GM19397 (cell line): ENCODE measurements around the gene RB1.
"Not testable (repeated sequence)": the region's sequence is repeated elsewhere in the genome, so short reads cannot be mapped to it uniquely, and the experiment has no call there.

Experiments used
- ATAC-seq: cut with Tn5 transposase; IDR thresholded peaks from one replicate; pipeline ENCODE4 v1.9.1; 2021; ENCODE audit warnings: mild to moderate bottlenecking, moderate library complexity; ENCODE audit not compliant: unreplicated experiment

Gene RB1

DNA sequence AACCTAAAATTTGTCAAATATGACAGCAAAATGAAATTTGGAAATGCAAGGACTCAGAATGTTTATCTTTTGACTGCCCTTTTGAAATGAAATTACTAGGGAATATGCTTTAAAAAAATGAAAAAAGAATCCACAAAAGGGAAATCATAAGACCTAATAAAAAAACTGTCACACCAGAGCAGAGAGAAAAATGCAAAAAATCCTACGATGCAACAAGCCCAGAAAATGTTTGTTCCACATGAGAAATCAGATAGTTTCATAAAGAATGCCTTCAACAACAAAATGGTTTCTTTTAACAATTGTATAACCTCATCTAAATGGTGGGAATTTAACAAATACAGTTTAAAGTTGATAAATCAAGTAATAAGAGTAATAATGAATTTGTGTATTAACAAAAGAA is 101.4 kb downstream of the RB1 start:
- no peak for ATAC-seq

DNA sequence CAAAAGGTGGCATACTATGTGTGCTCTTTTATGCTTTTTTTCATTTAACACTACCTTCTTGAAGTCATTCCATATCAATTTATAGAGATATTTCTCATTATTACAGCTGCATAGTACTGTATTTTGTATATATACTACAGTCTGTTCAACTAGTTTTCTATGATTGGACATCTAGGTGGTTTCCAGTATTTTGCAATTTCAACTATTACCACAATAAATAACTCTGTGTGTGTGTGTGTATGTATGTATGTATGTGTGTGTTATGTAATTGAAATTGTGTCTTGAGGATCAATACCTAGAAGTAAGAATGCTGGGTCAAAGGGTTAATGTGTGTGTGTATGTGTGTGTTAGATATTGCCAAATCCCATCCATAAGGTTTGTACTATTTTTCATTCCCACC is 102.3 kb downstream of the RB1 start:
- ATAC-seq = no peak

DNA sequence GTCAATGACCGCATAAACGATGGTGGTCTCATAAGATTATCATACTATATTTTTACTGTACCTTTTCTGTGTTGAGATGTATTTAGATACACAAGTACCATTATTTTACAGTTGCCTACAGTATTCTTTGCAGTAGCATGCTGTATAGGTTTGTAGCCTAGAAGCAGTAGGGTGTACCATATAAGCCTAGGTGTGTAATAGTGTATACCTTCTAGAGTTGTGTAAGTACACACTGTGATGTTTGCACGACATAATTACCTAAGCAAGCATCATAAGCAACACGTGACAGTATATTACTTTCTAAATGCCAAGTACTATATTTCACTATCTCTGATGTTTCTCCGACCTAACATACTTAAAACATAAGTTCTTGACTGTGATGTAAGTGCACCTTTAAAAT is 106.6 kb downstream of the RB1 start:
- ATAC-seq = no peak

DNA sequence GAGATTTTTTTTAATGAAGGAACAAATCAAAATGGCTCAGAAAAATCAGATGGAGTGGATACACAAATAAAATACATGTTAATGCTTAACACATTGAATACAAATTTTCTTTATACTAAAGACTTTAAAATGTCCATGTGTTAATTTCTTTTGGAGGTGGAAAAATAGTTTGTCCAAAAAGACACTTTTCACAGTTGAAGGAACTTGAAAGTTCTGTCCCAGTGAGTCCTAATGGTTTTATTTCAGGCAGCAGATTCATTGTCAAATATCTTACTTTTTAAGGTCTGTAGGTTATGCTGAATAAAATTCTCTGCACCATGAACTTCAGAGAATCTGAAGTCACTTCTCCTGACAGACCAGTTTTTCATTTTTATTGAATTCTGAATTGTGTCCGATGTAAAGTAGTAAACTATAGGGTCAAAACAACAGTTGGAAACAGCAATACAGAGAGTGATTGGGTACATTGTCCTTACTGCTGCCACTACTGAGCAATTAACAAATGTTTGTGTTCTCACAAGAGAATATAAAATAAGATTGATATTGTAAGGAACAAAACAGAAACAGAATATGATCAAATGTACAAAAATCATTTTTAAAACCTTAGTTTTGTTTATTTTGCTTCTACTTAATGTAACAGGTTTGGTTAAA is 107.7 kb downstream of the RB1 start:
- no peak for ATAC-seq

DNA sequence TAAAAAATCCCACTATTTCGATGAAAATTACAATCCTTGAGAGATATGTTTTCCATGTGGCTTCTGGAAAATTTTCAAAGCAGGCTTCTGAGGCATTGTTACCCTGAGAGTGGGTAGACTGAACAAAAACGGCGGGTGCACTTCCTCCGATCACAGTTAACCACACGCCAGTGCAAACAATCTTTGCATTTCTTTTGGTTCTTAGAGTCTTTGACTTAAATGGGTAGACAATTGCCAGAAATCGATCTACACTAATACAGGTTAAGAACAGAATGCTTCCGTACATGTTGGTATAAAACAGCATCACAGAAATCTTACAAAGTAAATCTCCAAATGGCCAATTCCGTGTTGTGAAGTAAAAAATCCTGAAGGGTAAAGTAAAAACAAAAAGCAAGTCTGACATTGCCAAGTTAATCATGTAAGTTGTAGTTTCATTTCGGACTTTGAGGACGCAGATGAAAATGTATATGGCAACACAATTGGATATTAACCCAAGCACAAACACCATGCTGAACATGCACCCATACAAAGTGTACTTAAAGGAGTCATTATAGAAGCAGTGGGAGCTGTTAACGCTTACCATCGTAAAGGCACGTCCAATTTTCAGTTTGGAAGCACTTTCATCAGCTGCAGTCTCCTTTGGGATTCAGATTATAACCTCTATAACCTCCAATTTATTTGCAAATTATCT is 108.4 kb downstream of the RB1 start:
- ATAC-seq = no peak

DNA sequence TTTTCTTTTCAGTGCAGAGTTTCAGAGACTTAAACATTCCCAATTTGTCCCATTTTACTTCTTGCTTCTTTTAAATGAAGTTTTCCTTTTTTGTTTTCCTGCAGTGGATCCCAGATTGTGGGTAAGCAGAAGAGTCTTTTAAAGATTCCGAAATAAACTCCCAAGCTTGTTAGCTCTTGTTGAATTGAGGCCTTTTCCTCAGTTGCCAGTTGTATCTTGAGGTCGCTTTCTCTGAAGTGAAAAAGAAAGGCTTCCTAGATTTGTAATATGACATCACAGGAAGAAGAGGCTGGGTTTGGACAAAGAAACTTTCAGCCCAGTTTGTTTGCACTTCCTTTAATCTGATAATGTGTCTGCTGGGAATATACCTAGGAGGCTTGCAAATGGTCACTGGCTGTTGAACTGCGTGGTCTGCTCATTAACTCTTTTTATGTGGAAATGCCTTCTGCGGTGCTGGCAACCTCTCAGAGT is 109.4 kb downstream of the RB1 start, which contains the start of gene LPAR6:
LPAR6 (minus strand) TSS at position 233 of the 471 bp plus-strand sequence. CDS start 690 bp downstream, outside the sequence.
- no peak for ATAC-seq

DNA sequence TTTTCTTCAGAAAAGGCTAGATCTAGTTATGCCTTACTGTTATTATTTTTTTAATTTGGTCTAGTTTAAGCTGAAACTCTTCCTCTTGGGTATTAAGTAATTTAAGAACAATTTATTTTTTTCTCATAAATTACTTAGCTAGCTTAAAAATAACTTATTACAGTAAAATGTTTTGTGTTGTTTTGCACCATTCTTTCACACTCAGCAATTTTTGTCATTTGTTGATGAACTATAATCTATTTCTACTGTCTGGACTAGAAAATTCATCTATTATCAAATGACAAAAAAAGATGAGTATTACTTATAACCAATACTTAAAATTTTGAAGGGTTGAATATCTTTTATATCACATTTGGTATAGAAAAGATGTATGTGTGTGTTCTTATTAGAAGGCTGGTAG is 111.0 kb downstream of the RB1 start:
- ATAC-seq = no peak

DNA sequence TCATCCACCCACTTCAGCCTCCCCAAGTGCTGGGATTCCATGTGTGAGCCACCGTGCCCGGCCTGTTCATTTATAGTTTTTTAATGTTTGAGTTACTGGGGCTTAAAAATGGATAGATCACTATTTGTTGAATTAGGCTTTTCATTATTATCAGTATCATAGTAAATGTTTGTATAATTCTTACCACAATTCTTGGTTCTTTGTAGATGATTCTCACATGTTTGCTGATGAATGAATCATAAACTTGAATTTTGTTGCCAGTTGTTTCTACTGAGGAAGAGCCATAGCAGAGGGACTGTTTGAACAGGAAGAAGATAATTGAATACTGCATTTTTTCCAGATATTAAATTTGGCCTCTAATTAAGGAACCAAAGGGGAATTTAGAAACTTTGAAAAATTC is 112.0 kb downstream of the RB1 start:
- no peak for ATAC-seq

DNA sequence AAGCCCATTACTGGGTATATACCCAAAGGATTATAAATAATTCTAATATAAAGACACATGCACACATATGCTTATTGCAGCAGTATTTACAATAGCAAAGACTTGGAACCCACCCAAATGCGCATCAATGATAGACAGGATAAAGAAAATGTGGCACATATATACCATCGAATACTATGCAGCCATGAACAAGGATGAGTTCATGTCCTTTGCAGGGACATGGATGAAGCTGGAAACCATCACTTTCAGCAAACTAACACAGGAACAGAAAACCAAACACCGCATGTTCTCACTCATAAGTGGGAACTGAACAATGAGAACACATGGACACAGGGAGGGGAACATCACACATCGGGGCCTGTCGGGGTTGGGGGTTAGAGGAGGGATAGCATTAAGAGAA is 118.5 kb downstream of the RB1 start:
- not testable (repeated sequence) for ATAC-seq

DNA sequence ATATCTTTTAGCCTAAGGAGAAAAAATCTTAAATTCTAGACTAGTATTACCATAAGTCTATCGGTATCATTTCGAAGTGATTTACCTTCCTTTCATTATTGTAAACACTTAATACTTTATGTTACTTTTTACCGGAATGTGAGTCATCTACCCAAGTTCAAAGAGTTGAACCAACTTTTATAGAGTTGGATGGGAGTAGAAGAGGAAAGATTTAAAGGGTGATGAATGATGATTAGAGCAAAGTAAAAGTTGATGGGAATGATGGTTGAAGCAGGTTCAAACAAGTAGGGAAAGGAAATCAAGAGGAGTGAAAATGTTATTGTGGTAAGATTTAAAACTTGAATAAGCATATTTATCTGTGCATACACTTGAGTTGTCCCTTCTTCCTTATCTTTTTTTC is 120.7 kb downstream of the RB1 start:
- ATAC-seq = no peak

DNA sequence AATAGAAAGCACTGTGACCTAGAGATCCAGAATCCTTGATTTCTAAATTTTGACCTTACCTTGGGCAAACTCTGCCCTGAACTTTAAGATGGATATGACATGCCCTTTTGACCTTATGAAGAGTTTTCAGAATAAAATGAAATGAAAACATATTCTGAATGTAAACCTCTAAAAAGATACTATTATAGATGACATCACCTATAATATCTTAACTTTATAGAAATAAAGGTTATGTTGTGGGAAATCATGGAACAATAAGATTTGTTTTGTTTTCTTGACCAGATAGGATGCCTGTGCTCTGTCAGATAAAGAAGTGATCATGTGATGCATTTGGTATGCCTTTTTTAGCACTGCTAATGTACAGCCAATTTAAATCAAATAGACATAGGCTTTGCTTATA is 122.5 kb downstream of the RB1 start:
- no peak for ATAC-seq

DNA sequence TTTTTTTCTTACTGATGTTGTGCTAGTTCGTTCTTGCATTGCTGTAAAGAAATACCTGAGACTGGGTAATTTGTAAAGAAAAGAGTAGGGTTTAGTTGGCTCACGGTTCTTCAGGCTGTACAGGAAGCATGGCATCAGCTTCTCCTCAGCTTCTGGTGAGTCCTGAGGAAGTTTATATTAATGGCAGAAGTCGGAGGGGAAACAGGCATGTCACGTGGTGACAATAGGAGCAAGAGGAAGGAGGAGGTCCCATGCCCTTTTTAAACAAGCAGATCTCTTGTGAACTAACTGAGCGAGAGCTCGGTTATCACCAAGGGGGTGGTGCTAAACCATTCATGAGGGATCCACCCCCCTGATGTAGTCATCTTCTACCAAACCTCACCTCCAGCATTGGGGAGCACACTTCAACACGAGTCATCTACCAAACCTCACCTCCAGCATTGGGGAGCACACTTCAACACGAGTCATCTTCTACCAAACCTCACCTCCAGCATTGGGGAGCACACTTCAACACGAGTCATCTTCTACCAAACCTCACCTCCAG is 123.3 kb downstream of the RB1 start:
- not testable (repeated sequence) for ATAC-seq

DNA sequence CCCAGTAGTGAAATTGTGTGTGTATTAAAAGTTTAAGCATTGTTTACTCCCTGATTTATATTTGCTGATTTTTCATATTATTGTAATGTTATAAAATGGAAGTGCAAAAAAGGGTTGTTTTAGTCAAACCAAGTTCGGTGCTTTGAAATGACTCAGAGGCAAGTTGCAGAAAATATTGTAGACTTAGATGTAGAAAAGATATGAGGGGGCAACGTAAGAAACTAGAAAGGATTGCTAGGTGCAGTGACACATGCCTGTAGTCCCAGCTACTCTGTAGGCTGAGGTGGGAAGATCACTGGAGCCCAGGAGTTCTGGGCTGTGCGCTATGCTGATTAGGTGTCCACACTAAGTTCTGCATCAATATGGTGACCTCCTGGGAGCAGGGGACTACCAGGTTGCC is 125.5 kb downstream of the RB1 start:
- ATAC-seq = no peak

DNA sequence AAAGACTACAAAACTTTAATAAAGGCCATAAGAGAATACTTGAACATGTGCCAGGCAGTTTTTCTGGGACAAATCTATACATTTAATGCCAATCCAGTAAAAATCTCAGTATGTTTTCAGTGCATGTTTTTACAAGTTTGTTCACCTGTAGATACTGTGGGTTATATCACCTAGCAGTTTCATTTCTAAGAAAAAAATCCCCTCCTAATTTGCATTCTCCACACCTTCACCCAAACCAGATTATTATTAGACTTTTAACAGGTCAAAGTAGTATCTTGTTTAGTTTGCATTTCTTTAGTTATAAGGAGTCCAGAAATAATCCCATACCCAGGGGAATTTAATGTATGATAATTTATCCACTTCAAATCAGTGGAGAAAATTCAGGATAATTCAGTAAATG is 126.3 kb downstream of the RB1 start:
- no peak for ATAC-seq

DNA sequence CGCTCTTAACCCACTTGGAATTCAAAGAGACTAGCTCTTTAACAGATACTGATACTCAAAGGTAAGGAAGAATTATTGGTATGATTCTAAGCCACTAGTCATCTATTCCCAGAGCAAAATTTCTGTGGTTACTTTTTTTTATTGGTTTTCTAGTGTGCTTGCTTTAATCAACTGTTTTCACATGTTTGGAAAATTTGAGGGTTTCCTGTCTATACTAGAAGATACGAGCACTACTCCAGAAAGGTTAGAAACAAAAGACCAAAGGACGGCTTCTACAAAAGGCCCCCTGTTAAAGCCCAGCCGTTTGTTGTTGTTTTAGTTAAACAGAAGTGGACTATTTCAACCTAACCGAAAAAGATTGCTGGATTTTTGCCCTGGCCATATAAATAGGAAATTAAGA is 127.9 kb downstream of the RB1 start:
- no peak for ATAC-seq

DNA sequence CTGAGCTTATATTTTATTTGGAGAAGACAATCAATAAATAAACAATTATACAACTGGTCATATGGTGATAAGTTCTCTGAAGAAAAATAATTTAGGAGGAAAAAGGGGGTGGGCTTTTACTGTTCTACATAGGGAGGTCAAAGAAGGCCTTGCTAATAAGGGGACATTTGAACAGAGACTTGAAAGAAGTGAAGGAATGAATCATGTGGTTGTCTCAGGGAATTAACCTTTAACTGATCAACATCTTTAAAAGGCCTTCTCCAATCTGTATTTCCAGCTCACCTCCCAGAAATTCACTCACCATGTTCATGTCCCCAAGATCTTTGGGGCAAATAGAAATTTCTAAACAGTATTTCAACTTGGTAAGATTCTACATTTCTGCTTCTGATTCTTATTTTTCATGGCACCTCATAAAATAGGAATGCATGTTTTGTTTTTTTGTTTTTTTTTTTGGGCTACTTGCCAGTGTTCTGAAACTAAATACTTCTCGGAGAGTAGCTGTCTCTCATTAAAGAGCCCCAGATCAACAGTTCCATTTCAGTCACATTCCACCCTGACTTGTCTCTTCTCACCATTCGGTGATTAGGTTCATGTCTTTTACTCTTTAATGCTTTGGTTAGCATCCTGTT is 128.6 kb downstream of the RB1 start:
- no peak for ATAC-seq

DNA sequence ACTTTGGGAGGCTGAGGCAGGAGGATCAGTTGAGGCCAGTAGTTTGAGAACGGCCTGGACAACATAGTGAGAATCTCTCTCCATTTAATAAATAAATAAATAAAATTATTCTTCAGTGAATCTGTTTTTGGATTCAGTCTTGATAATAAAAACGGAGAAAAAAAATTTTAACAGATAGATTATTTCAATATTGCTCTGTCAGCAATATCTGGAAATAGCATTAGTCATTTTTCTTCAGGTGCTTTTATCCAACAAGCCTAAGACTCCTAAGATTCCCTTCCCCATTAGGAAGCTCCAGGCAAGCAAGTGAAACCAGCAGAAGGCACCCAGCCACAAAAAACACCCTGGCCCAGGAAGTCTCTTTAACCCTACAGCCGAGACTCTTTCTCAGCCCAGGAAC is 130.6 kb downstream of the RB1 start:
- ATAC-seq = no peak

DNA sequence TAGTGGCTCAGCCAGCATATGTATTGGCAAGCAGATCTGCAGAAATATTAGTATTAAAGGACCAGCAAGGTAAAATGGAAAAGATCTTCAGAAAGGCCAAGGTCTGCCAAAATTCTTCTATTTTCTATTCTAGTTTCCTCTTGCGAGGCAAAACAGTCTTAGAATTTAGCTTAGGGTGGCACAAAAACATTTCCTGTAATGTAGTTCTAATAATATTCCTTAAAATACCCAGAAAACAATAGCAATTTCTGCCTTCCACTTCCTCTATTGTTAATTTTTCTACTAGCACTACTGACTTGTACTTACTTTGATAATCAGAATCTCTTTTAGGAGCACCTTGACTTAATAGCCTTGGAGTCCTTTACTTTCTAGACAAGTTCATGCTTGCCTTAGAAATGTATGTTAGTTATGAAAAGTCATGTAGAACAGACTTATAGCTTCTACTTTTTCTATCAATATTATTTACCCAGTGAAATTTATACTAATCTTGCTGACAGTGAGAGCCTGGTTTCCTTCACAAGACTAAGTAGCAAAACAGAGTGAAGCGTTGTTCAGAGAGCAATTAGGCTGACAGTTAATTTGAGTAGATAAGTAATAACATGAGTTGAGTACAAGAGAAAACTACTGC is 133.2 kb downstream of the RB1 start:
- ATAC-seq = no peak

DNA sequence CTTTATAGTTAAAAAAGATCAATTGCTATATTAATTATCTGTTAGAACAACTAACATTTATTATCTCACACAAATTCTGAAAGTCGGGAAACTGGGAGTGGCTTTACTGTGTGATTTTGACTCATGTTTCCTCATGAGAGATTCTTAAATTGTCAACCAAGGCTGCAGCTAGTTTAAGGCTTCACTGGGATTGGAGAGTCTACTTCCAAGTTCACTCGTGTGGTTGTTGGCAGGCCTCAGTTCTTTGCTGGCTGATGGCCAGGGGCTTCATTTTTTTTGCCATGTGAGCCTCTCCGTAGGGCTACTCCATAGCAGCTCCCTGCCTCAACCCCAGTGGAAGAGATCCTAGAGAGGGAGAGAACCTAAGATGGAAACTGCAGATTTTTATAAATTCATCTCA is 133.8 kb downstream of the RB1 start:
- ATAC-seq = no peak

DNA sequence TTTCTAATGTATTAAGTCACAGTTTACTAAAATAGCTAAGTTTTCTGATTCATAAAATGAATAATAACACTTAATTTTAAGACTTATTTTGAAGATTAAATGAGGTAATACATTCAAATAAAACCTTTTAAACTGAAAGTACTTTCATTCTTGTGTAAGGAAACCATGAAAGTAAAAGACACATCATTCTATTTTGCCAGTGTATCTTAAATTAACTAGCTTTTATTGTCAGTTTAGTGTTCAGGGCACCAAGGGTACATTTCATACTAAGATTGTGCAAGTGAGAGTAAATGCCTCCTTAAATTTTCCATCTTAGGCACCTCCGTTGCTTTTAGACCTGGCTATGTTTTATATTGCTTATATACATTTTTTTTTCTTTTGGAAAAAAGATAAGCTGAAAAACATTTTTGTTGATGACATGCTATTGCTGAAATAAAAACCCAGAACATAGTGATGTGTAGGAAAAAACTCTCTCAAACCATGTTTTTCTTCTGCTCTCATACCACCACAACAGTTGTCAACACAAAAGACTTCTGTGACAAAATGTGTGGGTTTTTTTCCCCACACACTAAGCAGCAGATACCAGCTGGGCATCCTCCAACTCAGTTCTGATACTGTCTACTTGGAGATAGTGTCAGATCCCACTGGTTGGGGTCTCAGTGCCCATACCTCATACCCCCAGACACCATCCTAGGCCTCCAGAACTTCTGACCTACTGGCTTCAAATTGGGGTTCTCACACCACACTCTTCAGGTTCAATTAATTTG is 140.1 kb downstream of the RB1 start:
- ATAC-seq = no peak

DNA sequence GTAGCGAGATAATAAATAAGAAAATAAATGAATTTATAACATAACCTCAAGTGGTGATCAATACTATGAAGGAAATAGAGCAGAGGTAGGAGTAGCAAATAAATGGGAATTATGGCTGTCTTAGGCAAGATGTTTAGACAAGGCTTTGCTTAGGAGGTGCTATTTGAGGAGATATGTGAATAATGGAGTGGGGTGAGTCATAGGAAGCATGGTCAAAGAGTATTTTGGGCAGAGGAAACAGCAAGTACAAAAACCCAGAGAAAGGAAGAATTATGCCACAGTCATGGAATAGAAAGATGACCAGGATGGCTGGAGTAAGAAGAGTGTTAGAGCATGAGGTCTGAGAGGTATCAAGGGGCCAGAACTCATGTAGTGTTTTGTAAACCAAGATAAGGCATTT is 142.9 kb downstream of the RB1 start:
- ATAC-seq = no peak
